ENCODE results near the gene CSF1. TPM values are rescaled to one million over a fixed set of nuclear protein-coding genes. Genes with fewer than 3 reads are reported as not detected.

The CSF1 gene
- total RNA-seq, 4 donors from 2014 or later: 9.7 to 41.9 (median 22.0) TPM

DNA sequence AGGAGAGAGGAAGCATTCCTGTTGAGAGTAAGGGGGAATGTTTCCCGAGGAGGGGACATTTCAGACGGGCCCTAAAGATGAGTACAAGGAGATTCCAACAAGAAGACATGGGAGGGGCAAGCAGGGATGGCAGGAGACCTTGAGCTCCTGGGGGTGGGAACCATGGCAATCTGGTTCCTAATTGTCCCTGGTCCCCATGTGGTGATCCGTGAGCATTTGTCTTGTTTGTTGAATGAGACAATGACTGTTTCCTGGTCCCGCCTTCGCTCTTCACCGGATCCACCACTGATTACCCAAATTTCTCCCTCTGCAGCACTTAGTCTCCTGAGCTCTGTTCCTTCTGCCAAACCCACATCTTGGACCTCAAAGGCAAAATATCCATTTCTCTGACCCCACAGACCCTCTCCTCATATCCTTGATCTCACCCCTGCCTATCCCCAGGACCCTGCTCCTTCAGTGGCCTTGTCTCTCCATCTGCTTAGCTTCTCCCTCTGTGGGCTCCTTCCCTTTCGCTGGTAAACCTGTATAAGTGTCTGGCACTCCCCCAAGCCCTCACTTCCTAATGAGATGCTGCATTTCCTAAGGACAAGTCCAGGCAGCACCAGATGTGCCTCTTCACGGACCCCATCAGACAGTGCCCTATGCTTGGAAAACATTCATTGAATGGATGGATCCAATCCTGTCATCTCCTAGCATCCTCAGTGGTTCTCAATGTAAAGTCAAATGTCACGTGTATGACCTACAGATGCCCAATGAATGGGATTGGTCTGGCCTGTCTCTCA, 8.3 kb upstream of the CSF1 start:
- intact Hi-C loops (cut with DNase I; ENCODE audit: low total_unique reads): no loop called here
- DNase-seq (ENCODE audit: low spot score in 2 of 2): no peak
- no peak overlapping the region for H3K4me3 ChIP-seq (ENCODE audit: low read depth, poor library complexity, severe bottlenecking)
- WGBS, 2 donors: 84 to 86% methylated on average over 9 of the region's 9 CpGs
- TF ChIP-seq, protein P1, sequence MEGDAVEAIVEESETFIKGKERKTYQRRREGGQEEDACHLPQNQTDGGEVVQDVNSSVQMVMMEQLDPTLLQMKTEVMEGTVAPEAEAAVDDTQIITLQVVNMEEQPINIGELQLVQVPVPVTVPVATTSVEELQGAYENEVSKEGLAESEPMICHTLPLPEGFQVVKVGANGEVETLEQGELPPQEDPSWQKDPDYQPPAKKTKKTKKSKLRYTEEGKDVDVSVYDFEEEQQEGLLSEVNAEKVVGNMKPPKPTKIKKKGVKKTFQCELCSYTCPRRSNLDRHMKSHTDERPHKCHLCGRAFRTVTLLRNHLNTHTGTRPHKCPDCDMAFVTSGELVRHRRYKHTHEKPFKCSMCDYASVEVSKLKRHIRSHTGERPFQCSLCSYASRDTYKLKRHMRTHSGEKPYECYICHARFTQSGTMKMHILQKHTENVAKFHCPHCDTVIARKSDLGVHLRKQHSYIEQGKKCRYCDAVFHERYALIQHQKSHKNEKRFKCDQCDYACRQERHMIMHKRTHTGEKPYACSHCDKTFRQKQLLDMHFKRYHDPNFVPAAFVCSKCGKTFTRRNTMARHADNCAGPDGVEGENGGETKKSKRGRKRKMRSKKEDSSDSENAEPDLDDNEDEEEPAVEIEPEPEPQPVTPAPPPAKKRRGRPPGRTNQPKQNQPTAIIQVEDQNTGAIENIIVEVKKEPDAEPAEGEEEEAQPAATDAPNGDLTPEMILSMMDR (IDR thresholded peaks at IDR 0.05): no peak
- no peak for TF ChIP-seq POLR2A (IDR thresholded peaks at IDR 0.05)

DNA sequence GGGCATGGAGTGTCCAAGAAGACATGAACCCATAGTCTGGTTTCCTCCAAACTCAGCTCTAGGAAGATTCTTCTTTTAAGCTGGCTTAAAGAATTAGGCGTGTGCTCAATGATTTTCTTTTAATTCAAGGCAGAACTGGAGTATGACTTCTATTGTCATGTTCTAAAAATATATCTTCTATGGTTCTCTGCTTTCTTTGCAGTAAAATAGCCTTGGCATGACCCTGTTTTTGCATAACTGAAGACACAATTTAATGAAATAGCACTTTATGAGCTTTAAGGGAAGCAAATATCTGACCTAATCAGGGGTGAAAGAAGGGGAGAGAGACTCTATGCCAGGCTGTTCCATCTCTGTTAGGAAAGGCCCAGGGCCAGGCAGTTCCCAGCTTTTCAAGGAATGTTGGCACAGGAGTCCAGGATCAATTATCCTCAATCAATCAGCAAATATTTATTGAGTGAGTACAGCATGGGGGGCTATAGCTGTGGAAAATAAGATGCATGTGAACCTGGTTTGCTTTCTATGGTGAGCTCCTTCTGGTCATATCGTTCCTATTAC, 7.2 kb upstream of the CSF1 start:
- no peak overlapping the region for H3K4me3 ChIP-seq (ENCODE audit: low read depth, poor library complexity, severe bottlenecking)
- TF ChIP-seq, protein P1 (IDR thresholded peaks at IDR 0.05): no peak
- TF ChIP-seq POLR2A (IDR thresholded peaks at IDR 0.05): no peak
- intact Hi-C loops (cut with DNase I; ENCODE audit: low total_unique reads): no loop called here
- WGBS, 2 donors: 60 to 73% methylated on average over 2 of the region's 2 CpGs
- no peak for DNase-seq (ENCODE audit: low spot score in 2 of 2)

DNA sequence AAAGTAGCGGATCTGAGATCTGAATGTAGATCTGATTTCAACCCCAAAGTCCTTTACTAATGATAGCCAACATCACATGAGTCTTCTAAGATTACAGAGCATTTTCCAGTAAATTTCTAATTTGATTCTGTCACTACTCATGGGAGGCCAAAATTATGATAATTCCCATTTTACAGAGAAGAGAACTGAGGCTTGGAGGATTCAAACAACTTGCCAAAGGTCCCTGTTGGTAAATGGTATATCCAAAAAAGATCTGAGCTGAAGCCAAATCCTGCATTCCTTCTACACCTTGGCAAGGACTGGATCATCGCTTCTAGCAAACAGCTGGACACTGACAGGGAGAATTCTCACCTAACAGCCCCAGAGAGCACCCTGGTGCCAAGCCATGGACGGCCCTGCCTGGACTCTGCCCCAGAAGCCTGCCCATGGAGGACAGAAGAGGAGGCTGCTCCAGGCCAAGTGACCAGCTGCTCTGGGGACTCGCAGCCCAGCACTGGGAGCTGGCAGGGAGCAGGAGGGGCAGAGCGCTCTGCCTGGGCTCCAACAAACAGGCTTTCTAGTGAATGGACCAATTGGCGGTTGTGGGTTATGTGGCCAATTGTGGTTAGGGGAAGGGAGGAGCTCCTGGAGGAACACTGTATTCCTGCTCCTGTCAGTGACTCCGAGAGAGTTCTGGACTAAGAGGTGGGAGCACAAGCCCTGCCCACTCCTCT, 6.4 kb upstream of the CSF1 start:
- WGBS, 2 donors: 71 to 72% methylated on average over 7 of the region's 7 CpGs
- no peak overlapping the region for H3K4me3 ChIP-seq (ENCODE audit: low read depth, poor library complexity, severe bottlenecking)
- no peak for DNase-seq (ENCODE audit: low spot score in 2 of 2)
- TF ChIP-seq POLR2A (IDR thresholded peaks at IDR 0.05): no peak
- TF ChIP-seq, protein P1 (IDR thresholded peaks at IDR 0.05): no peak
- intact Hi-C loops (cut with DNase I; ENCODE audit: low total_unique reads): no loop called here

DNA sequence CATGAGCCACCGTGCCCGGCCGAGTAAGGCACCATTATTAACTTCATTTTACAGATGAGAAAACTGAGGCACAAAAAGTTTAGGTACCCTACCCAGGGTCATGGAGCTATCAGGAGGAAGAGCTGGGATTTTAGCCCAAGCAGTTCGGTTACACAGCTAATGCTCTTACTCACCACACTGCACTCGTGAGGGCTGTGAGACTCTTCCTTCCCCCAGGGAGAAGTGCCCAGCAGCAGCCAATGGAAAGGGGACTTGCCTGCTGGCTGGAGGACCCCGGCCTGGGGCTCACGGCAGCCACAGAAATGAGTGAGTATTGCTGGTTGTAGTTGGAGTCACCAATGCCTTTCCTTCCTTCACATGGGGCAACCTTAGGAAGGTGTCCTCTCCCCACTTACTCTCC, 5.2 kb upstream of the CSF1 start:
- WGBS, 2 donors: 86 to 92% methylated on average over 7 of the region's 7 CpGs
- TF ChIP-seq POLR2A (IDR thresholded peaks at IDR 0.05): no peak
- TF ChIP-seq, protein P1 (IDR thresholded peaks at IDR 0.05): no peak
- intact Hi-C loops (cut with DNase I; ENCODE audit: low total_unique reads): no loop called here

DNA sequence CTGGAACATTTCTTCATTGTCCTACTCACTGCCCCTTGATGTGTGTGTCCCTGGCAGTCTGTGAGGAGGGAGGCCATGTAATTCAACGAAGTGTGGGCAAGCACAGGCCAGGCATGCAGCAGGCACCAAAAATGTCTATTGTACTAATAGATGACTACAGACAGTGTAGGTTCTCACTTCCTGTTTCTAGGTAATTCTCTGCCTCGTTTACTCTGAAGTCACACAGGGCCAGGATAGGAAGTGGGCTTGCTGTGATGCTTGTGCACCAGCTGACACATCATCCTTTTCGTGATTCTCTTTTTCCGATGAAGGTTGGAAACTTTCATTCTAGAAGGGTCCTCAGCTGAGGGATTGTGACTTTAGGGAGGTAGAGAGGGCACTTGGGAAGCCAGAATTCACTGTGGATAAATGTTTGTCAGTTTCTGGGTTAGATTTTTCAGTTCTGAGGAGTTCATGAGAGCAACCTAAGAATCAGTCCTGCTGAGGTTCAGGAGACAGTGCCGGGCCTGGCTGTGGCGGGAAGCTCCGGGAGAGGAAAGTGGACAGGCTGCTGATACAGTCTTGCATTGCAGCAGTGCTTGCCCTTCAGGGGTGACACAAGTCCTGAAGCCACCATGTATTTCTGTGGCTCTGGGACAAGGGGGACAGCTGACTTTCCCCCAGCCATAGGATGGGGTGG, 4.3 kb upstream of the CSF1 start:
- no peak for DNase-seq (ENCODE audit: low spot score in 2 of 2)
- no peak overlapping the region for H3K4me3 ChIP-seq (ENCODE audit: low read depth, poor library complexity, severe bottlenecking)
- 87 to 88% methylated on average over 7 of the region's 7 CpGs for WGBS, 2 donors
- intact Hi-C loops (cut with DNase I; ENCODE audit: low total_unique reads): no loop called here
- TF ChIP-seq POLR2A (IDR thresholded peaks at IDR 0.05): no peak
- TF ChIP-seq, protein P1 (IDR thresholded peaks at IDR 0.05): no peak

More for the DNA sequence above, 5.2 kb upstream of the CSF1 start:
- H3K4me3 ChIP-seq (ENCODE audit: low read depth, poor library complexity, severe bottlenecking): no peak overlapping the region
- DNase-seq (ENCODE audit: low spot score in 2 of 2): no peak
